Activated effector memory CD4-positive, alpha-beta T cell treated with anti-CD3 and anti-CD28 coated beads, Interleukin-2, amount 50 U/mL, for 16 hours (primary cell): ENCODE data around the gene WDR76.
"Not testable (repeated sequence)": the region's sequence is repeated elsewhere in the genome, so short reads cannot be mapped to it uniquely, and the experiment has no call there.

Source experiments
- DNase-seq: peaks from one replicate; pipeline ENCODE4 v3.0.0-alpha.2; 2020

The WDR76 gene

GRCh38 chr15:43826508-43827341 lies at the start of gene WDR76:
Gene WDR76 (plus strand): TSS chr15:43827002. CDS start chr15:43827033, 31 bp downstream.
- peak; percentile 92 for DNase-seq

GRCh38 chr15:43777267-43777914 lies 49.4 kb upstream of the WDR76 start:
- DNase-seq: peak; percentile 93

- DNase-seq: no peak
Measured at GRCh38 chr15:43779016-43779415, 47.8 kb upstream of the WDR76 start.

GRCh38 chr15:43789409-43789808 lies 37.4 kb upstream of the WDR76 start:
- no peak for DNase-seq

- DNase-seq: peak; percentile 100
Measured at GRCh38 chr15:43791993-43792760, 34.6 kb upstream of the WDR76 start, which contains the start of gene SERF2. Gene SERF2 (plus strand): TSS chr15:43792320. CDS start chr15:43792377, 57 bp downstream.

GRCh38 chr15:43792761-43793476 lies 33.9 kb upstream of the WDR76 start:
- DNase-seq: peak; percentile 74

- DNase-seq: no peak
Measured at GRCh38 chr15:43793647-43794046, 33.2 kb upstream of the WDR76 start.

- DNase-seq: no peak
Measured at GRCh38 chr15:43794269-43795037, 32.3 kb upstream of the WDR76 start.

GRCh38 chr15:43795197-43795596 lies 31.6 kb upstream of the WDR76 start:
- DNase-seq: no peak

GRCh38 chr15:43795997-43796396 lies 30.8 kb upstream of the WDR76 start:
- no peak for DNase-seq

- no peak for DNase-seq
Measured at GRCh38 chr15:43796566-43796965, 30.2 kb upstream of the WDR76 start.

- DNase-seq: no peak
Measured at GRCh38 chr15:43799209-43799944, 27.4 kb upstream of the WDR76 start.

GRCh38 chr15:43799945-43800285 lies 26.9 kb upstream of the WDR76 start, which contains the start of gene SERINC4:
Gene SERINC4 (minus strand): TSS chr15:43800220. CDS start chr15:43799986, 234 bp downstream.
- no peak for DNase-seq

GRCh38 chr15:43800286-43801141 lies 26.3 kb upstream of the WDR76 start, which contains the start of gene HYPK:
Gene HYPK (plus strand): TSS chr15:43800599. CDS start chr15:43800623, 24 bp downstream.
- DNase-seq: peak; percentile 97

GRCh38 chr15:43802676-43803075 lies 24.1 kb upstream of the WDR76 start:
- not testable (repeated sequence) for DNase-seq

GRCh38 chr15:43808435-43808950 lies 18.3 kb upstream of the WDR76 start:
- no peak for DNase-seq

- DNase-seq: peak; percentile 17
Measured at GRCh38 chr15:43808960-43809678, 17.7 kb upstream of the WDR76 start.

- not testable (repeated sequence) for DNase-seq
Measured at GRCh38 chr15:43815064-43815463, 11.7 kb upstream of the WDR76 start.

- no peak for DNase-seq
Measured at GRCh38 chr15:43821505-43821904, 5.3 kb upstream of the WDR76 start.
